ENCODE results near the gene DDX20.
"Not testable (repeated sequence)": the region's sequence is repeated elsewhere in the genome, so short reads cannot be mapped to it uniquely, and the experiment has no call there.

DDX20 gene

DNA sequence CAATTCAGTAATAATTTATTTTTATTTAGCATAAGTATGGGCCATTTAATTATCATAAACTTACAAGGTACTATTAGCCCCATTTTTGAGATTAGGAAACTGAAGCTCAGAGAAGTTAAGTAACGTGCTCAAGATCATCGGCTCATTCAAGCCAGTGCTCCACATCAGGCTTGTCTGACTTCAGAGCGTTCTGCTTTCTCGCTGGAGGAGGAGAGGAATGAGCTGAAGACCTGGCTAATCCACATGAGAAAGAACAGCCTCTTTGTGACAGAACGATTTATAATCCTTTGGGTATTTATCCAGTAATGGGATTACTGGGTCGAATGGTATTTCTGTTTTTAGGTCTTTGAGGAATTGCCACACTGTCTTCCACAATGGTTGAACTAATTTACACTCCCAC, 39.7 kb downstream of the DDX20 start:
- DNase-seq = no peak

DNA sequence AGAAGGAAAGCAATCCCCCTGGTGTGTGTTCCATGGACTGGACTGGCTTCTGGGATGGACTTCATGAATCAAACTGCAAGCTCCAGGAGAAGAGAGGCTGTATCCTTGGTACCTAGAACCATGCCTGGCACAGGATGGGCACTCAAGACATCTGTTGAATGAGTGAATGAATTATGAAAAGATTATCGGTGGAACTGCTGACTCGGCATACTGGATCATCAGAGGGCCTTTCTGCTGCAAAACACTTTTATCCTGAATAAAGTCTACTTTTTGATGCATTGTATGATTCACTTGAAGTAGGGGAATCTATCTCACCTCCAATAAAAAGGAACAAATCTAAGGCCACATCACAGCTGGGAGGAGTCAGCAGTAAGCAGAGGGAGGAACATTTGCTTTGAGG, 42.9 kb downstream of the DDX20 start:
- DNase-seq = no peak

DNA sequence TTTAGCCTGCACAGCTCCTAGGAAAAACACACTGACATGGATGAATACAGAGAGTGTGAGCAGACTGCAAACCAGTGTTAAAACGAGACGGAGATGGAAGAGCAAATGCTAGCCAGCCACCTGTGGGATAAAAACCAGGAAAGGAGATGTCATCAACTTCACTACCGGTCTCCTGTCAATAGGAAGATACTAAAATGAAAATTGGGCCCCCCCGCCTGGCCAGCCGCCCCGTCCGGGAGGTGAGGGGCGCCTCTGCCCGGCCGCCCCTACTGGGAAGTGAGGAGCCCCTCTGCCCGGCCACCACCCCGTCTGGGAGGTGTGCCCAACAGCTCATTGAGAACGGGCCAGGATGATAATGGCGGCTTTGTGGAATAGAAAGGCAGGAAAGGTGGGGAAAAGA, 44.0 kb downstream of the DDX20 start:
- DNase-seq = not testable (repeated sequence)

DNA sequence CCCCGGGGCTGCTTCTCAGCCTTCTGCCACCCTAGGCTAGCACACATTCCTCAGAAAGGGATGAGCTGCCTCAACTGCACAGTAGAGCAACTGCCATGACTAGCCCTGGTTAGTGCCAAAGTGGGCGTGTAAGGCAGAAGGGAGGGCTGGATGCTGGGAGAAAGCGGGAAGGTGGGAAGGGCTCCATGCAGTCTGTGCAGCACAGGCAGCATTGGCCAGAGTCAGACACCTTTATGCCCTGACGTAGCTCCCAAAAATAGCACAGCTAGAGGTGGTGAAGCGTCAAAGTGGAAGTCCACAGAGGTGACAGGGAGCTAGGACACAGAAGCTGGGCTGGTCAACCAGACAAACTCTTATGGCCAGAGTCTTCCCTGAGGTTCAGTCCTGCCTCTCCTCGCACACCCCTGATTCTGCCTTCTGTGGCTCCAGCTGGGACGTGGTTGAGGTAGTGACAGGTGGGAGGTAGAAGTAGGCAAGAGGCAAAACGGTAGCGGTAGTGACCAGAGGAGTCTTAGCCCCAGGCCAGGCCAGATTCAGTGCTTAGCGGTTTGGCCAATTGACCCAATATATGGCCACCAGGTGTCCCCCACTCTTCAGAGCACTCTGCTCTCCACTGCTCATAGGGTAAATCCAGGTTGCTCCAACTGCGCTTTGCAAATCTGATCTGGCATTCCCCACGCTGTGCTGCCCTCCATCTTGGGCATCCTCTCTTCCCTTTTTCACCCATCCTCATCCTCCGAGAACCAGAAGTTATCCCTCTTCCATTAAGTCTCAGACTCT, 45.6 kb downstream of the DDX20 start:
- no peak for DNase-seq

DNA sequence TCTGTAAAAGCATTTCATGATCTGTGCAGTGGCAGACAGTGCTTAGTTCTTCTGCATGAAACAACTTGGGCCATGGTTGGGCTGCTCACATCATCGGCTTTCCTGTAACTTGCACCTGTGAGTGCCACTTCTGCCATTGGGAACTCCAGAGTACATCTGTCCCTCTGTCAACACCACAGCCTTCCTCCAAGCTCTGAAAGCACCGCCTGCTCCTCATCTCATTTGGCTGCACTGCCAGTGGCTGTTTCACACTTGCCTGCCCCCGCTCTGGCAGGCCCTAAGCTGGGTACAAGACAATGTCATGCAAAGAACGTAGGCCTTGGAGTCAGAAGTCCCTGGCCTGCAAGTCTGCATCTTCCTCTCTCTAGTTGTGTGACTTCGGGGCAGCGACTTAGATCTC, 46.4 kb downstream of the DDX20 start:
- DNase-seq = no peak

DNA sequence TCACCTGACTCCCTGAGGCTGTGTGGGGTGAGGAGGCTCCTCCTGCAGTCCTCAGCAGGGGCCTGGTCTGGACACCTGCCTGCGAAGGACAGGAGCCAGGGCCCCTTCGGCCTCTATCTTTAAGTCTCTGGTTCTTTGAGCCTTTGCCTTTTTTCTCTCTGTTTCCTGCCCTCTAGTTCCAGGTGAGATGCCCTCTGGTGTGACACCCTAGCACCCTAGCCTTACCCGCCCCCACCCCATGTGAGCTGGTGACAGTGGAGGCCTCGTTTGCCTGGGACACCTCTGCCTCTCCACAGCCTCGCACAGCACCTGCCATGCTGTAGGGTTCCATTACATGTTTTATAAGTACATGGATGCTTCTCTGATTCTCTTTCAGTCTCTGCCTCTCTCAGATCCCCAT, 47.3 kb downstream of the DDX20 start:
- no peak for DNase-seq

DNA sequence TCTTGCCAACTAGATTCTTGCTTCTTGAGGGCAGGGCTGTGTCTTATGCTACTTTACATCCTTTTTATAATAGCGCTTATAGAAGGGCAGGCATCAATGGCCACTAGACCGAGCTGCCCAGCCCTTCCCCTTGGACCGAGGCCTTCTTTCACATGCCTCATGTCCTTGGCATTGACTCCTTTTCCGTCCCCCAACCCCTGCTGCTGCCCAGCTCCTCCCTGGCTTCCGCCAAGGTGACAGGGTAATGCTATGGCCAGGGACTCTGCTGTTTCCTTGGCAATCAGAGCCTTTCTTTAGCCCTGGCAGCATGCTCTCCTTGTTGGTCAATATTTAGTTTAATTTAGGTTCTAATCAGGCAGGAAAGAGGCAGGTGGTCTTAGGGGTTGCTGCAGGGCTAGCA, 48.2 kb downstream of the DDX20 start:
- DNase-seq = no peak

DNA sequence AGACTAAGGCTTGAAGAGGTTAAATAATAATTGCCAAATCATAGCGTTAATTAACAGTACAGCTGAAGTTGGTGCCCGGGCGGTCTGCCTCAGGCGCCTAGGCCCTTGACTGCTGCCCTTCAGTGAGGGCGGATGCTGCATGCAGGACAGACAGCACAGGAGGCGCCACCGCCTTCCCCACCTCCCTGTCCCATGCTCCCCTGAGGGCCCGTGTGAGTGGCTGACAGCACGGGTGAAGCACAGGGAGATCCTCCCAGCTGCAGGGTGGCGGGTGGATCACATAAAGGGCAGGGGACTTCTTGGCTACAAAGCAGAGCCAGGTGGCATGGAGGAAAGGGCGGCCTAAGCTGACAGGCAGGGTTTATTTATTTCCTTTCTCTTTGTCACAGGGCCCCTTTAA, 49.1 kb downstream of the DDX20 start:
- DNase-seq = no peak

DNA sequence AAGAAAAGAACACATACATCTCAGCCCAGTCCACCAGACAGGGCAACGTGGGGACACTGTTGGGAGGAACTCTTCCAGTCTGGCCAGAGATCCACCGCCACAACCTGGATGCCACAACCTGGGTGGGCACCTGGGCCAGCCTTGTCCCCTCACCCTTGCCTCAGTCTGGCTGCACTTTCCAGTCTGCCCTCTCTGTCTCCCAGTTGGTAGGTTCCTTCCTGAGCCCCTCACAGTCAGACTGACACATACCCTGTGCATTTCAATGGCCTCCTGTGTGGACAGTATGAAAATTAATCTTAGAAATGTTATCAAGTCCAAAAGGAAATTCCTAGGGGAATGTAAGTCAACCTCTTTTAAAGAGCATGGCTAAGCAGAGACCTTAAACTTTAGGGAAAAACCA, 49.5 kb downstream of the DDX20 start:
- DNase-seq = no peak

DNA sequence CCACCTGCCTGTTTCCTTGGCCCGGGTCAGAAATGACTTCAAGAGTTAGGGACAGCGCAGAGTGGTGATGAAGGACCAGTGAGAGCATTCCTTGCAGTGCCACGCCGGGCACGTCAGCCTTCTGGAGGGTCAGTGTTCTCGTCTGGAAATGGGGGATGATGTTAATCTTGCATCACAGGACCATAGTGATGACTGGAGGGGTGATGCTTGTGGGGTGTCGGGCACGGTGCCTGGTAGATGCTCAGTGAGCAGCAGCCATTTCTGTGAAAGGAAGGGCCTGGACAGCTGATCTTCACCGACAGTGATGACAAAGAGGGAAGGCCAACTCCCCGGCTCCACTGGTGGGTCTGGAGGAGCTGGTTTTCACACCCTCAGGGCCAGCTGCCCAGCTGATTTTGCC, 56.2 kb downstream of the DDX20 start:
- no peak for DNase-seq

DNA sequence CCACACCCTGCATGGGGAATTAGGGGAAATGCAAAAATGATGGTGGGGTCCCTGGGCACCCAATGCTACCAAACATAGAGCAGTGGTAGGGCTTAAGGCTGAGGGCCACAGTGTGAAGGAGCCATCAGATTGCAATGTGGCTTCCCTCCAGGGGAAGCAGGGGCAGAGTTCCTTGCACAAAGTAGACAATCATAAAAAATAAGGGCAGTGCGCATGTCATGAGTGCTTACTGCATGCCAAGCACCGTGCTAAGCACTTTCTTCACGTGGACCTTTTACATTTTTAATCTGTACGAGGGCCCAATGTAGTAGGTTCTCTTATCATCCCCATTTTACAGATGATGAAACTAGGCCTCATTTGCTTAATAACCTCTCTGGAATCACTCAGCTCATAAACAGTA, 56.6 kb downstream of the DDX20 start:
- DNase-seq = no peak

DNA sequence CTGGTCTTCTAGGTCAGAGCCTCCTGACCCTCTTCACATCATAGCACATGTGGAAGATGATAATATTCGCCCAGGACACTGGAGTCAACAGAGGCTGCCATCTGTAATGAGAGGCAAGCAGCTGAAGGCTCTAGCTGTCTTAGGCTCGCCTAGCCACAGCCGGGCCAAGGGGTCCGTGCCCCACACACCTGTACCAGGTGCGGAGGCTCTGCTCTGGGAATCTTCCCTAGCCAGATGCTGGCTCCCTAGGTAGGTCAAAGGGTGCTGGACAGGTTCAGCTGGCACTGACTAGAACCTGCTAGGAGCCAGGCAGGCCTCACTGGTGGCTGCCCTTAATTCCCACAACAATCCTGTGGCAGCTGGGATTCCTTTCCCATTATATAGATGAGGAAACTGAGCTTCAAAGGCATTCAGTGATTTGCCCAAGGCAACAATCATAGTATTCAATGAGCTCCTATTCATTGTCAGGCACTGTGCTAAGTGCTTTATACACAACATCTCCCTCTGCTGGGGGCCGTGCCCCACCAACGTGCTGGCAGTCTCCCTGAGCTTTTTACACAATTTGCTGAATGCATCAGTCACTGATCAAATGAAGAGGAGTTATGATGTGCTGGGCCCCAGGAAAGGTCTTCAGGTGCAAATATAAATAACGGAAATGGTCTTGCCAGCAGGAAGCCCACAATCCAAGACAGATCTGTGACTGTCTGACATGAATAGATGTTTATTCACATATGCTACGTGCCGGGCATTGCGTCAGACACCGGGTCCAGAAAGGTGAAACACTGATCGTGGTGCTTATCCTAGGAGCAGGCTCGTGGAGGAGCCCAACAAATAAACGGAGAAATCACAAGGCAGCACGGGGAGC, 58.0 kb downstream of the DDX20 start:
- no peak for DNase-seq

DNA sequence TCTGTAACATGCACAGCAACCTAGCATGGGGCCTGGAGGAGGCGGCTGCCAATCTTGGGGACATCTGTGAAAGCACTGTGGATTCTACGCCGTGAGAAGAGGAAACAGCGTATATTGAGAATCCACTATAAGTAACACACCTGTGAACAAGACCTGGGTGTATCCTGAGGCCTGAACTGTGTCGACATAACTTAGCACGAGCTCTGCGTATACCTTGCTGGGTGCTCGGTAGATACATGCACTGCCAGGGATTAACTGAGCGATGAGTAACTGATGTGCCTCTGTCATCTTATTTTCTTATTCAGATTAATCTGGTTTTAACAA, 58.6 kb downstream of the DDX20 start:
- DNase-seq = no peak

DNA sequence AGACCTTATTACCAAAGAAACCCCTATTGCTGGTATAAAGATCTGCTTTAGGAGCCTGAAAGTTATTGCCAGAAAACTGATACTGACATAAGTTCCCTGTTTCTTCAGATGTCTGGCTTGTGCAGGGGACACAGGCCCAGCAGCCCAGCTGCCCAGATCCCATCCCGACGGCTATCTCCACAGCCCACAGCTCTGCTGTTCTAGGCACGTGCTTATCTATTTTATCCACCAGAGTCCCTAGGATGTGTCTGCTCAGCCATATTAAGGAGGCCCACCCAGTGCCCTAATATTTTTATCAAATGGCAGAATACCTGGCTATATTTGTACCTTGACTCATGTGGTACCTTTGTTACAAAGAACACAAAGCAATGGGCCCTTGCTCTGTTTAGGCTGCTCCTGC, 58.9 kb downstream of the DDX20 start:
- DNase-seq = no peak

Measured in CD4-positive, alpha-beta T cell treated with Interleukin-10 for 1 hour (primary cell).